ENCODE results near the gene PROCA1. TPM values are rescaled to one million over a fixed set of nuclear protein-coding genes. Genes with fewer than 3 reads are reported as not detected.

PROCA1 gene
- total RNA-seq, 1 donor from 2014 or later: 3.4 TPM

DNA sequence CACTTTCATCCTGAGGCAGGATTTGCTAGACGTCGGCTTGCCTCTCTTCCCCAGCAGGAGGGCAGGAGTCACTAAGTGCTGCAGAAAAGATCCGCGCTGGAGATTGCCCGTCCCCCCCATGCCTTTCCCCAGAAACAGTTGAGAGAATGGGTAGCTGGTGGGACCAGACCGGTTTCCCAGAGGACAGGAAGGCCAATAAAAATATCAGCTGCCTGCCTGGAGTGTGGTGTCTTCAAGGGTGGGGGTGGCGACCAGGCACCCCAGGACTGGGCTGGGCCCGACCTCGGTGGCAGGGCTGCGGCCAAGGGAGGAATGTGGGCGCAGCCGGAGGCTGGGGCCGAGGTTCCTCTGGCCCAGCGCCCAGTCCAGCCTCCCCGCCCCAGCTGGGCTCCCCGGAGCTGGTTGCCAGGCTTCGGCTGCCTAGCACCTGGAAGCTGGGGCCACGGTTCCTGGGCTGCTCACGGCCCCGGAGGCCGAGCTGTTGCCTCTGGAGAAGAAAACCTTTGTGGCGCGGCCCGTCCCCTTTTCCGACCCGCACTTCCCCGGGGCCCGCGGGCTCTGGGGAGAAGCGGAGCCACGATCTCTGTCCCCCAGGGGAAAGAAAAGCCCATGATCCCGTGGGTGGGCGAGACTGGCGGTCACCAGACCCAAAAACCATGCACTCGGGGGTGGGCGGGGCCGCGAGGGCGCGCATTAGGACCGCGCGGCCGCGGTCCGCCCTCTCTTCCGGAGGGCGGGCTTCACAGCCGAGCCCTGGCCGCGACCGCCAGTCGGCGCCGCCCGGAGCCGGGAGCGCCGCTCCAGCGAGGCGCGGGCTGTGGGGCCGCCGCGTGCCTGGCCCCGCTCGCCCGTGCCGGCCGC is 31.8 kb upstream of the PROCA1 start, which contains the start of gene TRAF4:
Gene TRAF4, plus strand, starts transcription at position 769 of the 861 bp plus-strand sequence. CDS start 102 bp downstream, outside the sequence.
- peak within 1 kb of the TSS; percentile 76 for H2AFZ ChIP-seq (ENCODE audit: low read depth, low read length)
- Mint-ChIP-seq H3K9me3 (ENCODE audit: unreplicated experiment) (peaks cover 6% of the 10 kb centered on the region), H3K27ac (ENCODE audit: unreplicated experiment) (peak within 1 kb of the TSS; percentile 94), H3K27me3 (ENCODE audit: low read depth, unreplicated experiment) (no peaks in the 10 kb centered on the region), H3K4me3 (ENCODE audit: unreplicated experiment) (peak within 1 kb of the TSS; percentile 94), H3K4me1 (ENCODE audit: low read depth, unreplicated experiment) (peaks cover 11% of the 10 kb centered on the region), H3K36me3 (ENCODE audit: low read depth, unreplicated experiment) (peaks cover 23% of the 10 kb centered on the region)
- peaks cover 3% of the 10 kb centered on the region for H3K36me3 ChIP-seq (ENCODE audit: insufficient read depth, low read length)
- H3K27me3 ChIP-seq (ENCODE audit: insufficient read depth, low read length): no peaks in the 10 kb centered on the region
- peaks cover 3% of the 10 kb centered on the region for H3K9me3 ChIP-seq (ENCODE audit: insufficient read depth, low read depth, low read length)
- H3K4me3 ChIP-seq (ENCODE audit: insufficient read depth, low read depth, low read length): peak within 1 kb of the TSS; percentile 85
- H3K4me2 ChIP-seq (ENCODE audit: low read length): peak within 1 kb of the TSS; percentile 95
- DNase-seq (ENCODE audit: low read depth) (peak; percentile 85), FAIRE-seq (no peak)
- peaks cover 39% of the 10 kb centered on the region for H4K20me1 ChIP-seq (ENCODE audit: insufficient read depth, low read length)
- peak within 1 kb of the TSS; percentile 83 for H3K27ac ChIP-seq (ENCODE audit: low read depth, low read length)
- TF ChIP-seq EZH2 (IDR thresholded peaks at IDR 0.05; ENCODE audit: insufficient read depth, low read length): no peak
- TF ChIP-seq, protein P1, sequence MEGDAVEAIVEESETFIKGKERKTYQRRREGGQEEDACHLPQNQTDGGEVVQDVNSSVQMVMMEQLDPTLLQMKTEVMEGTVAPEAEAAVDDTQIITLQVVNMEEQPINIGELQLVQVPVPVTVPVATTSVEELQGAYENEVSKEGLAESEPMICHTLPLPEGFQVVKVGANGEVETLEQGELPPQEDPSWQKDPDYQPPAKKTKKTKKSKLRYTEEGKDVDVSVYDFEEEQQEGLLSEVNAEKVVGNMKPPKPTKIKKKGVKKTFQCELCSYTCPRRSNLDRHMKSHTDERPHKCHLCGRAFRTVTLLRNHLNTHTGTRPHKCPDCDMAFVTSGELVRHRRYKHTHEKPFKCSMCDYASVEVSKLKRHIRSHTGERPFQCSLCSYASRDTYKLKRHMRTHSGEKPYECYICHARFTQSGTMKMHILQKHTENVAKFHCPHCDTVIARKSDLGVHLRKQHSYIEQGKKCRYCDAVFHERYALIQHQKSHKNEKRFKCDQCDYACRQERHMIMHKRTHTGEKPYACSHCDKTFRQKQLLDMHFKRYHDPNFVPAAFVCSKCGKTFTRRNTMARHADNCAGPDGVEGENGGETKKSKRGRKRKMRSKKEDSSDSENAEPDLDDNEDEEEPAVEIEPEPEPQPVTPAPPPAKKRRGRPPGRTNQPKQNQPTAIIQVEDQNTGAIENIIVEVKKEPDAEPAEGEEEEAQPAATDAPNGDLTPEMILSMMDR (IDR thresholded peaks at IDR 0.05; ENCODE audit: insufficient read depth, low read depth, low read length): no peak
- H3K79me2 ChIP-seq (ENCODE audit: insufficient read depth, low read length): peaks cover 43% of the 10 kb centered on the region
- H3K9ac ChIP-seq (ENCODE audit: low read length): peak within 1 kb of the TSS; percentile 92
- H3K4me1 ChIP-seq (ENCODE audit: insufficient read depth, low read length): peaks cover 30% of the 10 kb centered on the region

GRCh38 chr17:28741358-28742349 is 30.0 kb upstream of the PROCA1 start:
- FAIRE-seq: no peak
- TF ChIP-seq EZH2 (IDR thresholded peaks at IDR 0.05; ENCODE audit: insufficient read depth, low read length): no peak
- TF ChIP-seq, protein P1 (IDR thresholded peaks at IDR 0.05; ENCODE audit: insufficient read depth, low read depth, low read length): no peak
- Histone ChIP-seq H3K27ac (ENCODE audit: low read depth, low read length) (no peak overlapping the region), H3K9ac (ENCODE audit: low read length) (no peak overlapping the region), H4K20me1 (ENCODE audit: insufficient read depth, low read length) (peaks cover 21% of the 10 kb centered on the region), H3K9me3 (ENCODE audit: insufficient read depth, low read depth, low read length) (peaks cover 3% of the 10 kb centered on the region), H3K4me3 (ENCODE audit: insufficient read depth, low read depth, low read length) (no peak overlapping the region), H3K36me3 (ENCODE audit: insufficient read depth, low read length) (no peaks in the 10 kb centered on the region), H3K4me1 (ENCODE audit: insufficient read depth, low read length) (peaks cover 25% of the 10 kb centered on the region), H3K4me2 (ENCODE audit: low read length) (no peak overlapping the region), H3K27me3 (ENCODE audit: insufficient read depth, low read length) (no peaks in the 10 kb centered on the region), H3K79me2 (ENCODE audit: insufficient read depth, low read length) (peaks cover 25% of the 10 kb centered on the region), H2AFZ (ENCODE audit: low read depth, low read length) (no peak overlapping the region)
- H3K27ac Mint-ChIP-seq (ENCODE audit: unreplicated experiment): no peak overlapping the region
- H3K27me3 Mint-ChIP-seq (ENCODE audit: low read depth, unreplicated experiment): no peaks in the 10 kb centered on the region
- H3K4me1 Mint-ChIP-seq (ENCODE audit: low read depth, unreplicated experiment): peaks cover 11% of the 10 kb centered on the region
- H3K9me3 Mint-ChIP-seq (ENCODE audit: unreplicated experiment): peaks cover 11% of the 10 kb centered on the region
- no peak overlapping the region for H3K4me3 Mint-ChIP-seq (ENCODE audit: unreplicated experiment)
- DNase-seq (ENCODE audit: low read depth): no peak
- peaks cover 24% of the 10 kb centered on the region for H3K36me3 Mint-ChIP-seq (ENCODE audit: low read depth, unreplicated experiment)
